ENCODE measurements around the gene GPC3.

Gene GPC3

GRCh38 chrX:133988010-133988409, 2.6 kb upstream of the GPC3 start:
- no peak overlapping the region for H3K4me3 ChIP-seq (ENCODE audit: low read depth, low read length)
- no peak for TF ChIP-seq CTCF (IDR thresholded peaks at IDR 0.05; ENCODE audit: low read depth, low read length, missing control alignments)
- DNase-seq (ENCODE audit: low read depth), result no peak
- in situ Hi-C loops (cut with HindIII; ENCODE audit: low sequenced_read_pairs), result no loop called here

GRCh38 chrX:133987188-133987587, 1.8 kb upstream of the GPC3 start:
- H3K4me3 ChIP-seq (ENCODE audit: low read depth, low read length), result no peak overlapping the region
- in situ Hi-C loops (cut with HindIII; ENCODE audit: low sequenced_read_pairs), result no loop called here
- no peak for DNase-seq (ENCODE audit: low read depth)
- TF ChIP-seq CTCF (IDR thresholded peaks at IDR 0.05; ENCODE audit: low read depth, low read length, missing control alignments), result no peak

- in situ Hi-C loops (cut with HindIII; ENCODE audit: low sequenced_read_pairs), result no loop called here
- TF ChIP-seq CTCF (IDR thresholded peaks at IDR 0.05; ENCODE audit: low read depth, low read length, missing control alignments), result no peak
- DNase-seq (ENCODE audit: low read depth), result peak; percentile 1
- peak overlapping the region; percentile 24 for H3K4me3 ChIP-seq (ENCODE audit: low read depth, low read length)
Measured at GRCh38 chrX:133985967-133986683, 731 bp upstream of the GPC3 start.

DNA sequence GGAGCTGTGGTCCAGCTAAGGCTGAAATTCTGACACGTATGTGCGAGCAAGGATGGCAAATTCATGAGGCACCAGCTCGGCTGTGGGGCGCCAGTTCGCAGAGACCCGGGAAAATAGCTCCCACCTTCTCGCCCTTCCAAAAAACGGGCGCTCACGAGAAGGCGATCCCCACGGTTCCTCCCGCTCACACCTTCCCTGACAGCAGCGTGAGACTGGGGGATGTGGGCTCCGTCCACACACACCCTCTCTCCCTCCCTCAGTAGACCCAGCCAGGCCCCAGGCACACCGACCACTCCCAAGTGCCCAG, 584 bp downstream of the GPC3 start:
- H3K4me3 ChIP-seq (ENCODE audit: low read depth, low read length), result no peak overlapping the region
- DNase-seq (ENCODE audit: low read depth), result no peak
- TF ChIP-seq CTCF (IDR thresholded peaks at IDR 0.05; ENCODE audit: low read depth, low read length, missing control alignments), result no peak
- in situ Hi-C loops (cut with HindIII; ENCODE audit: low sequenced_read_pairs), result no loop called here

- in situ Hi-C loops (cut with HindIII; ENCODE audit: low sequenced_read_pairs), result no loop called here
- no peak for TF ChIP-seq CTCF (IDR thresholded peaks at IDR 0.05; ENCODE audit: low read depth, low read length, missing control alignments)
- H3K4me3 ChIP-seq (ENCODE audit: low read depth, low read length), result no peak overlapping the region
- no peak for DNase-seq (ENCODE audit: low read depth)
Measured at GRCh38 chrX:133983974-133984845, 1.2 kb downstream of the GPC3 start.

GRCh38 chrX:133983256-133983973, 2.0 kb downstream of the GPC3 start:
- H3K4me3 ChIP-seq (ENCODE audit: low read depth, low read length), result no peak overlapping the region
- in situ Hi-C loops (cut with HindIII; ENCODE audit: low sequenced_read_pairs), result no loop called here
- TF ChIP-seq CTCF (IDR thresholded peaks at IDR 0.05; ENCODE audit: low read depth, low read length, missing control alignments), result no peak
- no peak for DNase-seq (ENCODE audit: low read depth)

Measured in astrocyte of the cerebellum (primary cell).